Measurements from ENCODE around the gene CRY2. TPM values are rescaled to one million over a fixed set of nuclear protein-coding genes. Genes with fewer than 3 reads are reported as not detected.
A peak's percentile ranks its signal among the peaks of the same experiment; 100 is the strongest.

CRY2 gene
- total and polyA plus RNA-seq, 2 experiments from 2014 or later, result 9.5 to 15.4 TPM

- no peak overlapping the region for H3K27ac ChIP-seq (ENCODE audit: low read depth)
- H3K4me2 ChIP-seq, result no peak overlapping the region
- H3K36me3 ChIP-seq (ENCODE audit: insufficient read depth), result no peaks in the 10 kb centered on the region
- Mint-ChIP-seq H3K27ac (no peak overlapping the region), H3K9me3 (no peaks in the 10 kb centered on the region; the same call in 2 of the 3 replicates), H3K36me3 (ENCODE audit: low read depth) (no peaks in the 10 kb centered on the region; the same call in 2 of the 3 replicates), H3K4me3 (peak overlapping the region; percentile 14; the same call in 1 of the 3 replicates), H3K27me3 (ENCODE audit: insufficient read depth, low read depth, poor library complexity) (peaks cover 35% of the 10 kb centered on the region), H3K4me1 (peaks cover 16% of the 10 kb centered on the region)
- H2AFZ ChIP-seq, result no peak overlapping the region
- TF ChIP-seq EZH2phosphoT487 (IDR thresholded peaks at IDR 0.05; ENCODE audit: unreplicated experiment) (no peak), JUNB (IDR thresholded peaks at IDR 0.05; ENCODE audit: unreplicated experiment) (no peak), ZNF114 (CRISPR knock-in tag; IDR thresholded peaks at IDR 0.05) (no peak), EZH2 (IDR thresholded peaks at IDR 0.05; ENCODE audit: low read depth, unreplicated experiment) (no peak), REST (IDR thresholded peaks at IDR 0.05; ENCODE audit: unreplicated experiment) (no peak), CTCF (conservative IDR thresholded peaks at IDR 0.05; ENCODE audit: low read depth in 2 of 2) (no peak), STAT1 (IDR thresholded peaks at IDR 0.05; ENCODE audit: unreplicated experiment) (no peak), ZNF462 (CRISPR knock-in tag; IDR thresholded peaks at IDR 0.05) (no peak), ZNF331 (CRISPR knock-in tag; IDR thresholded peaks at IDR 0.05; ENCODE audit: low read depth) (no peak), NANOG (IDR thresholded peaks at IDR 0.05; ENCODE audit: borderline replicate concordance) (no peak), CREB1 (CRISPR knock-in tag; IDR thresholded peaks at IDR 0.05; ENCODE audit: low read depth) (no peak), POLR2AphosphoS5 (IDR thresholded peaks at IDR 0.05; ENCODE audit: low read depth) (no peak)
- TF ChIP-seq, protein P1, sequence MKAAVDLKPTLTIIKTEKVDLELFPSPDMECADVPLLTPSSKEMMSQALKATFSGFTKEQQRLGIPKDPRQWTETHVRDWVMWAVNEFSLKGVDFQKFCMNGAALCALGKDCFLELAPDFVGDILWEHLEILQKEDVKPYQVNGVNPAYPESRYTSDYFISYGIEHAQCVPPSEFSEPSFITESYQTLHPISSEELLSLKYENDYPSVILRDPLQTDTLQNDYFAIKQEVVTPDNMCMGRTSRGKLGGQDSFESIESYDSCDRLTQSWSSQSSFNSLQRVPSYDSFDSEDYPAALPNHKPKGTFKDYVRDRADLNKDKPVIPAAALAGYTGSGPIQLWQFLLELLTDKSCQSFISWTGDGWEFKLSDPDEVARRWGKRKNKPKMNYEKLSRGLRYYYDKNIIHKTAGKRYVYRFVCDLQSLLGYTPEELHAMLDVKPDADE (IDR thresholded peaks at IDR 0.05), result no peak
- H3K79me2 ChIP-seq (replicated peaks; ENCODE audit: insufficient read depth), result peaks cover 11% of the 10 kb centered on the region
- H3F3A ChIP-seq (replicated peaks; ENCODE audit: low read depth), result no peaks in the 10 kb centered on the region
- H4K20me1 ChIP-seq (replicated peaks; ENCODE audit: insufficient read depth), result no peaks in the 10 kb centered on the region
- DNase-seq (ENCODE audit: low spot score) (no peak), ATAC-seq (no peak)
- peaks cover 3% of the 10 kb centered on the region; the same call in 1 of the 2 replicates for H3K4me1 ChIP-seq (ENCODE audit: insufficient read depth)
- H3K9me2 ChIP-seq (ENCODE audit: insufficient read depth), result no peaks in the 10 kb centered on the region; the same call in 1 of the 2 replicates
- H3K4me3 ChIP-seq, result no peak overlapping the region
- H3K27me3 ChIP-seq (ENCODE audit: insufficient read depth), result peaks cover 18% of the 10 kb centered on the region
Measured at GRCh38 chr11:45802531-45803317, 44.6 kb upstream of the CRY2 start.

All from GM23338 (cell line).